CD4-positive, alpha-beta T cell treated with Interleukin-15 for 1 hour (primary cell): ENCODE results near the gene KCNJ10.

Source experiments
- DNase-seq: peaks from one replicate; pipeline ENCODE4 v3.0.0-alpha.2; 2020

KCNJ10 gene

DNA sequence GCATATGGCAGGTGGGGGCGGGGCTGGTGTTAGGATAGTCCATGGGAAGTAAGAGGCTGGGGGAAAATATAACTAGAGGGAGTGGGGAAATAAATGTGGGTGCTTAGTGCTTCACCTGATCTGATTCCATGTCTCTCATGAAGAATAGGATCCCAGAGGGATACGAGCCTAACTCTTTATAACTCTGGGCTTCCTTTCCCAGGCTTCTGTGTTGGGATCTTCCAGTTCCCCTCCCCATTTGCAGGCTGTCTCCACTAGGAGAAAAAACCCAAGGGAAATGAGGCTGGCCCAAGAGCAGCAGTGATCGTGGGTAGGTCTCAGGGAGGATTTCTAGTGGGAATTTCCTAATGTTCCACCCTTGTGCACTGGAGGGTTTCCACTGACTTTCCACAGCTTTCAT lies 13.0 kb upstream of the KCNJ10 start:
- no peak for DNase-seq

DNA sequence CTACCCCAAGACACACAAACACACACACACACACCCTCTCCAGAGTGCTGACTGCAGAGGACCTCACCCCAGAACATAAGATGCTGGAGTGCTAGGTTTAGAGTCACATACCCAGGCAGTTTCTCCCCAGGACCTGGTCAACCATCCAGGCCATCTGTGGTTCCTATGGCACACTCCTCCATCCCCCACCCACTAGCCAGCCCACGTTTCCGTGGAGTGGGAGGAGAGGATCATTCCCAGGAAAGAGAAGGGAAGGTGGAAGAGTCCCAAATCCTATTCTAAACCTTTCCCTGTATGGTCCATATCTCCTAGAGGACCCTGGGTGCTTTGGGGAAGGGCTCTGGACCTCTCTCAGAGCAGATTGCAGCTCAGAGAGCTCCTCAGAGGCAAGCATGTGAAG lies 12.5 kb upstream of the KCNJ10 start:
- DNase-seq: no peak

- no peak for DNase-seq
These were observed 11.4 kb upstream of the KCNJ10 start, which contains the start of gene KCNJ9 for GRCh38 chr1:160081261-160081936. KCNJ9 (plus strand) TSS chr1:160081538; CDS start chr1:160084031, 2,493 bp downstream.

DNA sequence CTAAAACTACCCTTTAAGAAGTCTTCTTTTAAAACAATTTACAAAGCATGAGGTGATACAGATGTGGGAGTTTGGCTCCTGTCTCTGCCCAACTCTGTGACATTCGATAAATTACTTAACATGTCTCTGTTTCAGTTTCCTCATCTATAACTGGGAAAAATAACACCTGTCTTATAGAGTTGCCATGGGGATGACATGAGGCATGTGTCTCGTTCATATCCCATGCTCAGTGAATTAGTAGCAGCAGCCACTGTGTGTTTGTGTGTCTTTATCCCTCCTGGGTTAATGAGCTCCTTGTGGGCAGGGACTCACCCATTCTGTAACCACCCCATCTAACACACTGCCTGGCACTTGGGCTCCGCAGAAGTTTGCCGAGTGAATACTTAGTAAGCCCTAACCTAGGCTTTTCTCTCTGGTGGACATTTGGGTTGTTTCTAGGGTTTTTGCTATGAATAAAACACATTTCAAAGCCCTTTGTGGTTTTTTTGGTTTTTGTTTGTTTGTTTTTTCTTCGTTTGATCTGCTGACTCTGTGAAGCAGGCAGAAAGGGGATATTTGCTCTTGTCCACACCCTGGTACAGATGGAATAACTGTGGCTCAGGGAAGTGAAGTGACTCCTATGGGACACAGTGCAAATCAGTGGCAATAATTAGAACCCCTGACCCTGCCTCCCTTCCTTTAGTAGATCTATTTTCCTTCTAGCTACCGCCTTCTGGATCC lies 10.6 kb upstream of the KCNJ10 start:
- DNase-seq: no peak

- no peak for DNase-seq
These were observed 9.5 kb upstream of the KCNJ10 start for GRCh38 chr1:160079448-160079847.

DNA sequence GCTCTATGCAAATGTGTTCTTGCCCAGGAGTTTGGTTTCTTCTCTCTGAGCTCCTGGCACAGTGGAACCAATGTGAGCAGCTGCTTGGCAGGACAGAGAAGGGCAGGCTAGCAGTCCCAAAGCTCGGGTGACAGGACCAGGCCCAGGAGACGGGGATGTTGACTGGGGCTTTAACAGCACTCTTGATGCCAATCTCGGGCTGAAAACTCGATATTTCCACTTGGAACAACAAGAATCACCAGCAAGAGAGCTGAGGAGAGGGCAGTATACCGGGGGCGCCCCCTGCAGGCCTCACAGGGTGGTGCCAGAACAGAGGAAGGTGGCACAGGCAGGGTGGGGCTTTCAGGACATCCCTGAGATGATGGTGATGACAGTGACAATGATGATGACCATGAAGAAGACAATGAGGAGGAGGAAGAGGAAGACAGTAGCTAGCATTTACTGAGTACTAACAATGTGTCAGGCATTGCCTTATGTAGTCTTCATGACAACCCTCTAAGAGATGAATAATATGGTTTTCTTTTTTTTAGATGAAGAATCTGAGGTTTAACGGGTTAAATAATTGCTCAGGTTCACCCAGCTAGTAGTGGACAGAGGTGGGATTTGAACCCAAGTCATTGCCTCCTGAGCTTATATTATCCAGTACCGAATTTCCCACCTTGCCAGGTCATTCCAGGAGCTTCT lies 8.7 kb upstream of the KCNJ10 start:
- peak; percentile 52 for DNase-seq

DNA sequence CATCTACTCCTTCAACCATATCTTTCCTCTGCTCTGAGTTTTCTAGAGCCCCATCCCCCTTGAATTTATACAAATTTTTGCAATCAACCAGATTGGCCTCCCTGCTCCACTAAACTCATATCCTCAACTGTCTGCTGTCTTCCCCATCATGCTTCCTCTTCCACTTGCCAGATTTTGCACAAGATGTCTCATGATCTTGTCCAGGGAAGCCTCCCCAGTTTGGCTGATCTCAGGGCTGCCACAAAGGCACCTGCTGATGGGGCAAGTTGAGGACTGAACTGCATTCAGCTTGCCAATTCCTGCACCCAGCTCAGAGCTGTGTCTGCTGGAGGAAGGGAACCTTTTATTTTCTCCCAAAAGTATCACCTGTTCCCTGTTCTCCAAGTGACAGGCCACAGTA lies 7.5 kb upstream of the KCNJ10 start:
- DNase-seq: no peak

DNA sequence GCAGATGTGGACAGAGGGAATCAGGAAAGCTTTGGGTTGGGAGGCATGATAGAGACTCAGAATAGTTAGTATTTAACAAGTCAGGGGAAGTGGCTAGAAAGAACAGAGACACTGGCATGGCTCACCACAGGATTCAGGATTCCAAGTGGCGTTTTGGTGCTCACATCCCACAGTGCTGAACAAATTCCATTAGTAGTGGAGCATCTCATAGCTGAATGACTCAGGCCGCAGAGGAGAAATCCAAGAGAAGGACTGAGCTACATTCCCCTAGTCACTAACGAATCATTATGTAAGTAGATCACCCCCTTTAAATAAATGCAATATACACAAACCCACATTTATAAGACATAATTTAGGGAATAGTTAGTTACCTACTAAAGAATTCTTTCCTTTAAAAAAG lies 6.3 kb upstream of the KCNJ10 start:
- no peak for DNase-seq

DNA sequence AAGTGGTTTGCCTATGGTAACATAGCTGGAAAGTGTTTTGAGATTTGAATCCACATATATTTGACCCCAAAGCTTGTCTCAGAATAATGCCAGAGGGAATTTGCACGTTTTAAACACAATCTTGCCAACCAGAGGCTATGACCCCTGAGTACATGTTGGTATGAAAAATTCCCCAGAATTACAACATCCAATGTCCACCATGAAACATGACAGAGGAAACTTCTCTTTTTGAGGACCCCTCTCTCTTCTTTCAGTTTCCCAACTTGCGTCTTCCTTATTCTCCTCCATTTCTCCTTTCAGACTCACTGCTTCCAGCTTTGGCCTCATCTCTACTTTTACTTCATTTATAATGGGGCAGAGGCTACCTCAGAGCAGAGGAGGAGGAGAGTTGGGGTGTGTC lies 5.9 kb upstream of the KCNJ10 start:
- no peak for DNase-seq

- no peak for DNase-seq
These were observed 4.9 kb upstream of the KCNJ10 start for GRCh38 chr1:160074865-160075264.

GRCh38 chr1:160071289-160071688 lies 1.3 kb upstream of the KCNJ10 start:
- DNase-seq: no peak

DNA sequence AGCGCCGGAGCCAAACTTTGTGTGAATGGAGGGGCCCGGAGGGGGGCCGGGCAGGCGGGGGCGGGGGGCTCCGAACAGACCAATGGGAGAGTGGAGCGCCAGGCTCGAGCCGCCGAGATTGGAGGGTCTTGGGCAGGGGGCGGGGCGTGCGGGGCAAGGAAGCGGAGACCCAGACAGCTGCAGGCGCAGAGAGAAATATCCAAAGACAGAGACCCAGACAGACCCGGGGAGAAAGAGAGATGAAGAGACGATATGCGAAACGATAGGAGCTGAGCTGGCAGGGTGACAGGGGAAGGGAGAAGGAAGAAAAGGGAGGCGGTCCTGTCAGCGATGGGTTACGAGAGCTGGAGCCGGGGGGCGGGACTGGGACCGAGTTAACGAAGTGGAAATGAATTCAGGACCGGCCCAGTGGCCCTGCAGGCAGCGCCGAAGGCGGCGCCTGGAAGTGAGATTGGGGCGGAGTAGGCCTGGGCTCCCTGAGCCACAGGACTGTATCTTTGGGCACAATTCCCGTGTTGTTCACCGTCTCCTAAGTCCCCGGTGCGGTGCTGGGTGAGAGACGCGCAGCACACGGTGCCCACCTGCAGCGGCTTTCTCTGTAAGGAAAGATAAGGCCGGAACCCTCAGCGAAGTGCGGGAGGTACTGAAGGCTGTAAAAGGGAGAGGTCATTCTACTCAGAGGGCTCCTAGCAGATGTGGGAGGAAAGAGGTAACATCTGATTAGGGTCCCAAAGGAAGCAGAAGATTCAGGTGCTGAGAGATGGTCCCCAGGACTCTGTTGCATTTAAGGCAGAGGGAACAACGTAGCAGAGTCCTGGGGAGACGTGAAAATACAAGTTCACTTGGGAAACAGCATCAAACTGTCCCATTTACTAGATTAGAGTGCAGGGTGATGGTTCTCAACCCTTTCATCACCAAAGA lies 543 bp upstream of the KCNJ10 start:
- peak; percentile 81 for DNase-seq

DNA sequence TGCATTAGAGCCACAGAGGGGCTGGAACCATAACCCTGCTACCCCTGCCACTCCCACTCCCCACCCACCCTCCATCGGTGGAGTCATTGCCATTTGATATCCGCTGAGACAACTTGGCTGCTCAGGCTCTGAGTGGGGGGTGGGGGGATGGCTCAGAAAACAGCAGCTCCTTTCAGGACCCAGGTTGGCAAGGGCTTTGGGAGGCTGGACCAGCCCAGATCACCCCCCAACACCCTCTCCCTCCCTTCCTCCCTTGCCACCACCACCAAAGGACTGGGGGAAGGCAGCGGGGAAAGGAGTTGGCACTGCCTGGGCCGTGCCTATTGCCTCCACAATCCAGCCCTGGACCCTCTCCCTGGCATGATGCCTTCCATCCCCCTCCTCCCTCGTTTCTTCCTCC lies 1.7 kb downstream of the KCNJ10 start:
- DNase-seq: no peak

DNA sequence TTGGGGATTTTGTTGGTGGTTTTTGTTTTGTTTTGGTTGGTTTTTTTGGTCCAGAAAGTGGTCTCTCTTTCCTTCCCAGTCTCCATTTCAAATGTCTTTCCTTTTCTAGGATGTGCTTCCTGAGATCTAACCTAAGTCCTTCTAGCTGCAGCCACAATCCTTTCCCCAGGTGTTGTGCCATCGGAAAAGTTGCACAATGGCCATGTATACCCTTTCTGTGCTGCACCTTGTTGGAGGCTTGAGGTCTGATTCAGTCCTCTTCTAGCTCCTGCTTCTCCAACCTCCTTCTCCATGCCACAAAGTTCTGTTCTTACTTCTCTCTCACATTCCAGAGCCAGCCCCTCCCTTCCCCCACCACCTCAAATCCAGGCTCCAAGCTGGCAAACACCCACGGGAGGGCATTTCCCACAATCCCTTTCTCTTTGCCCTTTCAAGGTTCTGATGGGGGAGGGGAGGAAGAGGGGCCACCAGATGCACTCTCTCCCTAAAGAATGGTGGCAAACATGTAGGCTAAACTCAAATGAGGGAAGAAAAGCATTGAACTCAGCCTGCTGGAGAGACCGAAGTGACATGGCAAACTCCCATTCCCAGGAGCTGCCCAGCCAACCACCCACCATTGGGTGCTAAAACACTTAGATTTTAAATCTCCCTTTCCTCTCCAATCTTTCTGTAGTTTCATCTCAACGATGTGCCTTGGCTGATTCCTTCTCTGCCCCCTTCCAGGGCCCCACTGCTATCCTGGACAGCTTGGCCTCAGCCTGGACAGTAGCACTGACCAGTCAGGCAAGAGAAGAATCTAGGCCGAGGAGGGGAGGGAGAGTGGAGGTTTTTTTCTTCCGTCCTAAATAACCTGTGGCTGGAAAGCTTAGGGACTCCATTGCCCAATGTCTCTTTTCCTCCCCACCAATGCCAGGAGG lies 2.9 kb downstream of the KCNJ10 start:
- no peak for DNase-seq

- no peak for DNase-seq
These were observed 5.2 kb downstream of the KCNJ10 start for GRCh38 chr1:160064746-160065145.

- DNase-seq: no peak
These were observed 5.8 kb downstream of the KCNJ10 start for GRCh38 chr1:160064164-160064563.

- DNase-seq: no peak
These were observed 6.8 kb downstream of the KCNJ10 start for GRCh38 chr1:160063176-160063575.

GRCh38 chr1:160062230-160062532 lies 7.8 kb downstream of the KCNJ10 start:
- DNase-seq: no peak

GRCh38 chr1:160061369-160062229 lies 8.4 kb downstream of the KCNJ10 start:
- no peak for DNase-seq

GRCh38 chr1:160058087-160058486 lies 11.9 kb downstream of the KCNJ10 start:
- no peak for DNase-seq

GRCh38 chr1:160056648-160057169 lies 13.3 kb downstream of the KCNJ10 start:
- DNase-seq: no peak
